ENCODE data around the gene TMEM182.

TMEM182 gene

DNA sequence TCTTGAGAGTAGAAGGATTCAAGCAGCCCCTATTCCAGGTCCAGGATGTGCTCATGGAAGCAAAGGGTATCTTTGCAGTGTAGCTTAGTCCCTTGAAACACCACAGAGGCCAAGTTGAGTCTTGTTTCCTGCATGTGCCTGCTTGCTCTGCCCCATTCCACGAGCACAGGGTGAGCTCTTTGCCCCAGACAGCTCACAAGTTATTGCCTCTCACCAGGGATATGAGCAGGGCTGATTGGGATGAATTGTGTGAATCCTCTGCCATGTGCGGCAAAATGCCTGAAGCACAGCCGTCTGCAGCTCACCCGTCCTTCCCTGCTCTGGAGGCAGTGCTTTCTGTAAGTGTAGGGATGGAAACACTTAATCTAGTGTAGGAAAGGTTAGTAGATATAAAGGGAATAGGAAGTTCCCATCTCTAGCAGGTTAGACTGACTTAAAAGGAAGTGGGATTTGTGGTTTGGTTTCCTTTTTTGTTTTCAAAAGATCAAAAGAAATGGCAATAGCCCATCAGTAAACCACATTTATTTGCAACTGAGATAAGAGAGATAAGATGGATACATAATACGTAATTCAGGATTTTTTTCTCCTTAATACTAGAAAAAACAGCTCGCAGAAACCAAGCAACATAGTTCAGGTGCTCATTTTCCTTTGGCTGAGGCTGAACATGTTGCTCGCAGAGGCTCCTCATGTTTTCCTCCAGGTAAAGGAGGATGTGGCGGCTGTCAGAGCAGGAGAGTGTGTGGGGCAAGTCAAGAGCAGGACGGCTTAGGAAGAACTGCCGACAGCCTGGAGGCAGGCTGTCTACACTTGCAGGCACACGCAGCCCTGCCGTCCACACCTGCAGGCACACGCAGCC lies 41.4 kb downstream of the TMEM182 start:
- no peak for DNase-seq

GRCh38 chr2:102803897-102804217 lies 42.0 kb downstream of the TMEM182 start:
- no peak for DNase-seq

DNA sequence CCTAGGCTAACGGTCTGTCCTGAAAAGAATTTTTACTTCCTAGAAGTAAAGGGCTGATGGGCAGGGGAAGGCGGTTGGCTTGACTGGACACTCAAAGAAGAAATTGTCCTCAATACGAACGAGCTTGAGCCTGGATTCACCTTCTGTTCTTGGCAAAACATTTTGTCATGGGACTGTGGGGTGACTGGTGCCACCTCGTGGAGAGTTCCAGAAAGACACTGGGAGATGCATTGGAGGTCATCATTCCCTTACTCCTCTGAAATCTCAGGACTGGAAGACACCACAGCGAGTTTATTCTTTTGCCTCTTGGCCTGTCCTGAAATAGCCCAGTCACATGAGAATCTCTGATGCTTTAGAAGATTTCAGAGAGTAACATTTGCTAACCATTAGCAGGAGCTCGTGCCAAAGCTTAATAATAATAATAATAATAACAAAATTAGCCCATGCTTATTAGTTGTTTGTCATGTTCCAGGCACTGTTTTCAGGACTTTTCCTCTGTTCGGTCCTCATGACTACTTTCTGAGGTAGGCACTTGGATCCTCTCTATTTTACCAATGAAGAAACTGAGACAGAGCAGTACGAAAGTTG lies 44.5 kb downstream of the TMEM182 start:
- DNase-seq = peak; percentile 41

DNA sequence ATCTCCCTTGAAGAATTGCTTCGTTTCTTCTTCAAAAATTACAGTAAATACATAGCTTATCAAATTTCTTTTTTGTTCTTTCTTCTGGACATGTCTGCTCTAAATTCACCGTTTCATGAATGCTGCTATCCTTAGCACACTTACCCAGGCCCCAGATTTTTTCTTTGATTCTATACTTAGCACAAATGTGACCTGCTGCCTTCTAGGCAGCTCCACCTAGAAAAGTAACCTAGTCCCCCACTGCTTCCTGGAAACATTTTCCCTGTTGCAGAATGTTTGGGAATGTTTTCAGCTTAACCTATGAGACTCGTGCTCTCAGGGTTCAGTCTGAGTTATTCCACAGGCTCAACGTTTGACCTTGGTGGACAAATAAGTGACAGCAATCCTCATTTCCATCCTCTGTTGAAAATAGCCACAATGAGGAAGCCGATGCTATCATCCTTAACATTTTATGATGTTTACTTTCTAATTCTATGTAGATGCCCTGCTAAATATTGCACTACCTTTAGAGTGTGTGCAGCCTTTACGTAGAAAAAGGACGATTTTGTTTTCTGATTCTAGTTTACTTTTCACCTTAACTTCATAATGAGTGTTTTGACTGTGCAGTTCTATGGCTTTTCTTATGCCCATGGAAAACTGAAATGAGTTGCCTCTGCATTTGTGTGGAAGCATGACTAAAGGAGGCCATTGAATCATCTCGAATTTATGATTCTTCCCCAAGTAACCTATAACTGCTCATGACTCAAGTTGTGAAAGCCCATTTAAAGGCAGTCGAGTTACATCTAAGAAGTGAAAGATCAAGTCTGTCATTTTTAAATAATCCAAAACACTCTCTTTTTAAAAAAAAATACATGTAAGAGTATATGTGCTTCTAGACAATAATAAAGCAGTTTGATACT lies 47.7 kb downstream of the TMEM182 start:
- no peak for DNase-seq

DNA sequence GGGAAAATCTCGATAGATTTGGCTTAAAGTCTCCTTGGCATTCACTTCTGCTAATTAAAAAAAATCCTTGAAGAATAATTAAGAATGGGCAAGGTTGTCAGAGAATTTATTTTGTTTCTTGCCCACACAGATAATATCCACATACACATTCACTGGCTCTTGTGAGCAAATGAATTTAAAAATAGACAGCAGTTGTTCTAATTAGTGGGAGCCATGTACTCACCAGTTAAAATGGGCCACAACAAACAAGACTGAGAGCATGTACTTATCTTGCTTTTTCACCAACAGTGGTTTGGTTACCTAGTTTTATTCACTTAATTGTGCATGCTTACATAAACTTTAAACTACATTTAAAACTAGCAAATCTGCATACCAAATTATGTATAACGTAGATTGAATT lies 53.5 kb downstream of the TMEM182 start:
- no peak for DNase-seq

DNA sequence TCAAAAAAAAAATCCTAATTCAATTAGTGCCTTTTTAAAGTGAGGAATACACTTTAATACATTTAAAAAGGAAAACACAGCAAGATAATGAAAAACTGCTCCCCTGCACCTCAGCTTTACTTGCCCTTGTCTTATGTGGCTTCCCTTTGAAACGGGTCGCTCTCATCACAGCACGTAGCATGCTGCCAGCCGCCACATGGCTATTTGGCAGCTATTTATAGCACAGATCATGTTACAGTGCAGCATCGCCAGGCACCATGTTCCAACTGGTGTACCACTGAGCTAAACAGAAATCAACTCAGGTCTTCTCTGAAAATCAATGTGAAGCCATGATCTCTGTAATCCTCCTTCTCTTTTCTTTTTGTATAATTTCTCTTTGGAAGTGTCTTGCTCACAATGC lies 65.1 kb downstream of the TMEM182 start:
- DNase-seq = peak; percentile 79

- peak; percentile 9 for DNase-seq
Observed at GRCh38 chr2:102832789-102833188, 71.0 kb downstream of the TMEM182 start.

DNA sequence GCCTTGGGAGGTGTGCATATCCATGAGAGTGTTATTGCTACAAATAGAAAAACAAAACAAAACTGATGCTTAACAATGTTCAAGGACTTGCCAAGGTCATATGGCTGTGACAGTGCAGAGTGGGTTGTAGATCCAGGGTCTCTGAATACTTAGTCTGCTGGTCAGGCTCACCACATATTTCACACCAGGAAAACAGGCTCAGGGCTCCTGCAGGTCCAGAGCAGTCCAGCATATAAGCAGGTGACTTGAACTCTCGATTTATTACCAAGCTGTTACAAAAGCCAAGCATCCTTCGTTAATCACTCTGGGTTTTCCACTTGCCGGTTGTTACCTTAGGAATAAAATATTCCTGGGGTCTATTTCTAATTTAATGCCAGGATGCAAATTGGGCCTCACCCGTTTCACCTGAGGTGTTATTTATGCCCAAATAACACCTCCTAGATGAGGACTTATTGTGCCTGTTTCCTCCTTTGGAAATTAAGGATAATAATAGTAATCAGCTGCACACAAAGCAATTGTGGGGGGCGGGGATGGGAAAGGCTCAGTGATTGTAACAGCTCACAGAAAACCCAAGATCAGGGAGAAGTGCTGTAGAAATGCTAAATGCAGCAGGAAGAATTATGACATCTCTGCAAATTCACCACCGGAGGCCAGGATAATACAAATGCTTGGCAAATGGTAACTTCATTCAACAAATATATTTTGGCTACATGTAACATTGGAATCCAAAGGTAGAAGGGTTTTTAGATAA lies 72.9 kb downstream of the TMEM182 start:
- DNase-seq = no peak

GRCh38 chr2:102837626-102838198 lies 75.9 kb downstream of the TMEM182 start:
- DNase-seq = no peak

GRCh38 chr2:102839668-102840388 lies 78.0 kb downstream of the TMEM182 start:
- peak; percentile 50 for DNase-seq

GRCh38 chr2:102841107-102841840 lies 79.4 kb downstream of the TMEM182 start:
- peak; percentile 47 for DNase-seq

GRCh38 chr2:102843764-102844443 lies 82.1 kb downstream of the TMEM182 start:
- peak; percentile 6 for DNase-seq

DNA sequence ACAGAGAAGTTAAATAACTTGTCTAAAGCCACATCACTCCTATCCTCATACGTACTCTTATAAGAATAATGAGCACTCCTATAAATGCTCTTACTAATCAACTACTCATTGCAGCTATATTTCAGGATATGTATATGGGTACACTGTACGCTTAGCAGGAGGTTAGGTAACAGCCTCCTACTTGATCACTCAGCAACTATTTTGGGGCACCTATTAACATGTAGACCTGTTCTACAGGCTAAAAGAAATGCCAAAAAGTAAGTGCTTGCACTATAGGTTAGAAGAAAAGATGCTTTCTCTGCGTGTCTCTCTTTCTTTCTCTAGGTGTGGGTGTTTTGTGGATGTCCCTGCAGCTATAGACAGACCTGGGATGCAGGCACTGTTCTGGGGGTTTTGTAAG lies 83.1 kb downstream of the TMEM182 start:
- DNase-seq = no peak

- DNase-seq = peak; percentile 88
Observed at GRCh38 chr2:102848366-102848839, 86.6 kb downstream of the TMEM182 start.

- no peak for DNase-seq
Observed at GRCh38 chr2:102850888-102851287, 89.1 kb downstream of the TMEM182 start.

DNA sequence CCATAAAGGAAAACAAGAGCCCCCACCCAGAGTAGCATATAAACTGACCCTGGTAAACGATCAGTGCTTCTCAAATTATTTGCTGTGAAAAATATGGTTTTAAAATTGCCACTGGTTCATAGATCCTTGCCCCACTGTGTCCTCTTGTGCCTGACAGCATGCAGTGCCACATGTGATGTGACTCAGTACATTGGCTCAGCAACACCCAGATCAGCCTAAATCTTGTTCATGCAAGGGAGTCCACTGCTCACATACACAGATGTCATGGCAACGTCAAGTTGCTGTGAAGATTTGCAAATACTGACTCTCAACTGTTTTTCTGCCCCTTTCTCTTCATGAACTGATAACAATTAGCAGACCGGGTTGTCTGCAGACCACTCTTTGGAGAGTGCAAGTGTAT lies 91.0 kb downstream of the TMEM182 start:
- DNase-seq = no peak

All from NCI-H1105 treated with DMSO at 0.1 percent for 48 hours (cell line).